PFSK-1 (cell line): ENCODE measurements around the gene SLC9B2.

Source experiments
- FOXP2 ChIP-seq: optimal IDR thresholded peaks from 2 replicates; pipeline ENCODE3; 2011; ENCODE audit warnings: borderline replicate concordance, control low read depth, inconsistent platforms; ENCODE audit not compliant: insufficient read depth; ENCODE audit errors: extremely low read length, extremely low read depth
- POLR2AphosphoS5 ChIP-seq: IDR thresholded peaks from 2 replicates; pipeline ENCODE4 v1.6.1; 2012; ENCODE audit warnings: low read depth, mild to moderate bottlenecking, control low read depth, low read length, moderate library complexity
- SIN3A ChIP-seq: IDR thresholded peaks from 2 replicates; pipeline ENCODE4 v1.6.1; 2012; ENCODE audit warnings: mild to moderate bottlenecking, low read length, moderate library complexity, borderline replicate concordance; ENCODE audit not compliant: insufficient read depth
- TAF1 ChIP-seq: IDR thresholded peaks from 2 replicates; pipeline ENCODE4 v1.6.1; 2012; ENCODE audit warnings: low read length, control low read depth, borderline replicate concordance; ENCODE audit not compliant: insufficient read depth
- TF ChIP-seq, protein P1 (sequence below), 2 experiments: IDR thresholded peaks; 2 replicates each; pipeline versions ENCODE4 v1.6.1 to v1.8.0; 2011 to 2012; ENCODE audit warnings: low read depth in 2 of 2, low read length in 2 of 2, control low read depth in 1 of 2, inconsistent platforms in 1 of 2, mild to moderate bottlenecking in 1 of 2, moderate library complexity in 1 of 2; ENCODE audit not compliant: insufficient read depth in 1 of 2

SLC9B2 gene

GRCh38 chr4:103073792-103074438 is 2.6 kb downstream of the SLC9B2 start:
- TF ChIP-seq FOXP2: no peak
- TF ChIP-seq POLR2AphosphoS5: no peak
- TF ChIP-seq, protein P1, sequence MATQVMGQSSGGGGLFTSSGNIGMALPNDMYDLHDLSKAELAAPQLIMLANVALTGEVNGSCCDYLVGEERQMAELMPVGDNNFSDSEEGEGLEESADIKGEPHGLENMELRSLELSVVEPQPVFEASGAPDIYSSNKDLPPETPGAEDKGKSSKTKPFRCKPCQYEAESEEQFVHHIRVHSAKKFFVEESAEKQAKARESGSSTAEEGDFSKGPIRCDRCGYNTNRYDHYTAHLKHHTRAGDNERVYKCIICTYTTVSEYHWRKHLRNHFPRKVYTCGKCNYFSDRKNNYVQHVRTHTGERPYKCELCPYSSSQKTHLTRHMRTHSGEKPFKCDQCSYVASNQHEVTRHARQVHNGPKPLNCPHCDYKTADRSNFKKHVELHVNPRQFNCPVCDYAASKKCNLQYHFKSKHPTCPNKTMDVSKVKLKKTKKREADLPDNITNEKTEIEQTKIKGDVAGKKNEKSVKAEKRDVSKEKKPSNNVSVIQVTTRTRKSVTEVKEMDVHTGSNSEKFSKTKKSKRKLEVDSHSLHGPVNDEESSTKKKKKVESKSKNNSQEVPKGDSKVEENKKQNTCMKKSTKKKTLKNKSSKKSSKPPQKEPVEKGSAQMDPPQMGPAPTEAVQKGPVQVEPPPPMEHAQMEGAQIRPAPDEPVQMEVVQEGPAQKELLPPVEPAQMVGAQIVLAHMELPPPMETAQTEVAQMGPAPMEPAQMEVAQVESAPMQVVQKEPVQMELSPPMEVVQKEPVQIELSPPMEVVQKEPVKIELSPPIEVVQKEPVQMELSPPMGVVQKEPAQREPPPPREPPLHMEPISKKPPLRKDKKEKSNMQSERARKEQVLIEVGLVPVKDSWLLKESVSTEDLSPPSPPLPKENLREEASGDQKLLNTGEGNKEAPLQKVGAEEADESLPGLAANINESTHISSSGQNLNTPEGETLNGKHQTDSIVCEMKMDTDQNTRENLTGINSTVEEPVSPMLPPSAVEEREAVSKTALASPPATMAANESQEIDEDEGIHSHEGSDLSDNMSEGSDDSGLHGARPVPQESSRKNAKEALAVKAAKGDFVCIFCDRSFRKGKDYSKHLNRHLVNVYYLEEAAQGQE (IDR thresholded peaks at IDR 0.05; ENCODE audit: insufficient read depth in 1 of 2, low read depth in 2 of 2, low read length in 2 of 2): no peak
- no peak for TF ChIP-seq TAF1
- TF ChIP-seq SIN3A: no peak

DNA sequence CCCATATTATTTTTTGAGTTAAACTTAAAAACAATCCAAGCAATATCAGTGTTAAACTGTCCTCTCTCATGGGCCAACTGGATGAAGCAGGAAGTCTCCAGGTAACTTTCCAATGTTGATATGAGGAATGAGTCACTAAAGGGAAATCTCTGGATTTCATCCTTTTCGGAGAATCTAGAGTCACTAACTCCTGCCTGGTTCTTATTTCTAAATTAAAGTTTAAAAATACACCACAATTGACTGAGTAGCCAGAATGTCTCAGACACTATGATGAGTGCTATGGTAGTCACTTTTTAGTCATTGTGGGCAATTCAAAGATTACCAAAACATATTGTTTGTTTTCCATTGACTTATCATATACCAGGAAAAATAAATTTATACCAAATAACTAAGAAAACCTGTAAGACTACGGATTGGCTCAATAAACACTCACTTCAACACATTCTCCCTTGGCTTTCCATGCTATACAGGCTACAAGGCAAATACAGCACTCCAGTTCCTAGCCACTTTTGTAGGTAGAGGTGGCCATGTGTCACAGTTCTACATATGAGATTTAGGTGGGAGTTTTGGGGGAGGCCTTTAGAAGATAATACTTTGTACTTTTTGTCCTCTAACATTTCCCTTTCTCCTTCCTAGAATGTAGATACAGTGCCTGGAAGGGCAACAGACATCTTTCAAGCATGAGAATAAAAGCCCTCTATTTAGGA is 8.6 kb downstream of the SLC9B2 start:
- TF ChIP-seq FOXP2 (no peak), TAF1 (no peak), SIN3A (no peak), POLR2AphosphoS5 (no peak)
- TF ChIP-seq, protein P1 (IDR thresholded peaks at IDR 0.05; ENCODE audit: insufficient read depth in 1 of 2, low read depth in 2 of 2, low read length in 2 of 2): no peak

- TF ChIP-seq, protein P1 (IDR thresholded peaks at IDR 0.05; ENCODE audit: insufficient read depth in 1 of 2, low read depth in 2 of 2, low read length in 2 of 2): no peak
- TF ChIP-seq POLR2AphosphoS5 (no peak), FOXP2 (no peak), SIN3A (no peak), TAF1 (no peak)
Measured at GRCh38 chr4:103060453-103061148, 16.0 kb downstream of the SLC9B2 start.

GRCh38 chr4:103054030-103054429 is 22.5 kb downstream of the SLC9B2 start:
- TF ChIP-seq SIN3A: no peak
- no peak for TF ChIP-seq TAF1
- TF ChIP-seq, protein P1 (IDR thresholded peaks at IDR 0.05; ENCODE audit: insufficient read depth in 1 of 2, low read depth in 2 of 2, low read length in 2 of 2): no peak
- TF ChIP-seq POLR2AphosphoS5: no peak
- TF ChIP-seq FOXP2: no peak
